Parathyroid adenoma (tissue), 2 donors: ENCODE data around the gene MBD2.

Experiments used
- H2AFZ ChIP-seq: fragments of 300-600 bp; sonication (generic); one replicate; pipeline ENCODE4 v1.7.0; 2017; ENCODE audit warnings: antibody characterized with exemption, mild to moderate bottlenecking
- H3K27ac ChIP-seq: fragments of 300-600 bp; sonication (generic); one replicate; pipeline ENCODE4 v1.7.0; 2017
- H3K27me3 ChIP-seq: fragments of 300-600 bp; sonication (generic); one replicate; pipeline ENCODE4 v1.7.0; 2017; ENCODE audit warnings: low read length; ENCODE audit not compliant: control insufficient read depth, insufficient read depth
- H3K36me3 ChIP-seq: fragments of 300-600 bp; sonication (generic); one replicate; pipeline ENCODE4 v1.7.0; 2017; ENCODE audit warnings: low read length; ENCODE audit not compliant: control insufficient read depth, insufficient read depth
- H3K4me1 ChIP-seq: fragments of 300-600 bp; sonication (generic); one replicate; pipeline ENCODE4 v1.7.0; 2017; ENCODE audit warnings: control low read depth
- H3K4me2 ChIP-seq: fragments of 300-600 bp; sonication (generic); one replicate; pipeline ENCODE4 v1.7.0; 2017; ENCODE audit warnings: low read length
- H3K4me3 ChIP-seq: fragments of 300-600 bp; sonication (generic); one replicate; pipeline ENCODE4 v1.7.0; 2017; ENCODE audit warnings: low read depth, low read length
- H3K79me2 ChIP-seq: fragments of 300-600 bp; sonication (generic); one replicate; pipeline ENCODE4 v1.7.0; 2017; ENCODE audit warnings: control low read depth
- H3K9ac ChIP-seq: fragments of 300-600 bp; sonication (generic); one replicate; pipeline ENCODE4 v1.7.0; 2017; ENCODE audit warnings: mild to moderate bottlenecking
- H3K9me3 ChIP-seq: fragments of 300-600 bp; sonication (generic); one replicate; pipeline ENCODE4 v1.7.0; 2017; ENCODE audit warnings: low read length; ENCODE audit not compliant: control insufficient read depth
- TF ChIP-seq, protein P1 (sequence below): fragments of 300-600 bp; sonication (generic); IDR thresholded peaks from one replicate; pipeline ENCODE4 v1.7.0; 2017; ENCODE audit warnings: antibody characterized with exemption, mild to moderate bottlenecking
- donor health status: primary hyperparathyroidism.

MBD2 gene, protein sequence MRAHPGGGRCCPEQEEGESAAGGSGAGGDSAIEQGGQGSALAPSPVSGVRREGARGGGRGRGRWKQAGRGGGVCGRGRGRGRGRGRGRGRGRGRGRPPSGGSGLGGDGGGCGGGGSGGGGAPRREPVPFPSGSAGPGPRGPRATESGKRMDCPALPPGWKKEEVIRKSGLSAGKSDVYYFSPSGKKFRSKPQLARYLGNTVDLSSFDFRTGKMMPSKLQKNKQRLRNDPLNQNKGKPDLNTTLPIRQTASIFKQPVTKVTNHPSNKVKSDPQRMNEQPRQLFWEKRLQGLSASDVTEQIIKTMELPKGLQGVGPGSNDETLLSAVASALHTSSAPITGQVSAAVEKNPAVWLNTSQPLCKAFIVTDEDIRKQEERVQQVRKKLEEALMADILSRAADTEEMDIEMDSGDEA

GRCh38 chr18:54224379-54225014, at the start of gene MBD2:
Gene MBD2, minus strand, starts transcription at chr18:54224669. Its CDS starts 110 bp downstream, at chr18:54224559.
- Histone ChIP-seq H3K4me1 (peaks cover 2% of the 10 kb centered on the region), H3K79me2 (peaks cover 13% of the 10 kb centered on the region), H2AFZ (peak within 1 kb of the TSS; percentile 86), H3K9ac (no peak within 1 kb of the TSS), H3K27ac (peak within 1 kb of the TSS; percentile 34), H3K36me3 (no peaks in the 10 kb centered on the region), H3K27me3 (no peaks in the 10 kb centered on the region), H3K9me3 (no peaks in the 10 kb centered on the region), H3K4me2 (peak within 1 kb of the TSS; percentile 59), H3K4me3 (peak within 1 kb of the TSS; percentile 64)
- TF ChIP-seq, protein P1, sequence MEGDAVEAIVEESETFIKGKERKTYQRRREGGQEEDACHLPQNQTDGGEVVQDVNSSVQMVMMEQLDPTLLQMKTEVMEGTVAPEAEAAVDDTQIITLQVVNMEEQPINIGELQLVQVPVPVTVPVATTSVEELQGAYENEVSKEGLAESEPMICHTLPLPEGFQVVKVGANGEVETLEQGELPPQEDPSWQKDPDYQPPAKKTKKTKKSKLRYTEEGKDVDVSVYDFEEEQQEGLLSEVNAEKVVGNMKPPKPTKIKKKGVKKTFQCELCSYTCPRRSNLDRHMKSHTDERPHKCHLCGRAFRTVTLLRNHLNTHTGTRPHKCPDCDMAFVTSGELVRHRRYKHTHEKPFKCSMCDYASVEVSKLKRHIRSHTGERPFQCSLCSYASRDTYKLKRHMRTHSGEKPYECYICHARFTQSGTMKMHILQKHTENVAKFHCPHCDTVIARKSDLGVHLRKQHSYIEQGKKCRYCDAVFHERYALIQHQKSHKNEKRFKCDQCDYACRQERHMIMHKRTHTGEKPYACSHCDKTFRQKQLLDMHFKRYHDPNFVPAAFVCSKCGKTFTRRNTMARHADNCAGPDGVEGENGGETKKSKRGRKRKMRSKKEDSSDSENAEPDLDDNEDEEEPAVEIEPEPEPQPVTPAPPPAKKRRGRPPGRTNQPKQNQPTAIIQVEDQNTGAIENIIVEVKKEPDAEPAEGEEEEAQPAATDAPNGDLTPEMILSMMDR, result peak; percentile 30

- Histone ChIP-seq H3K79me2 (no peaks in the 10 kb centered on the region), H3K27me3 (no peaks in the 10 kb centered on the region), H3K4me2 (peak overlapping the region; percentile 78), H3K27ac (peak overlapping the region; percentile 88), H3K9ac (peak overlapping the region; percentile 54), H2AFZ (peak overlapping the region; percentile 96), H3K4me1 (no peaks in the 10 kb centered on the region), H3K4me3 (peak overlapping the region; percentile 85), H3K36me3 (no peaks in the 10 kb centered on the region), H3K9me3 (no peaks in the 10 kb centered on the region)
- TF ChIP-seq, protein P1, result peak; percentile 50
These were observed 45.7 kb upstream of the MBD2 start for GRCh38 chr18:54269893-54270844.

DNA sequence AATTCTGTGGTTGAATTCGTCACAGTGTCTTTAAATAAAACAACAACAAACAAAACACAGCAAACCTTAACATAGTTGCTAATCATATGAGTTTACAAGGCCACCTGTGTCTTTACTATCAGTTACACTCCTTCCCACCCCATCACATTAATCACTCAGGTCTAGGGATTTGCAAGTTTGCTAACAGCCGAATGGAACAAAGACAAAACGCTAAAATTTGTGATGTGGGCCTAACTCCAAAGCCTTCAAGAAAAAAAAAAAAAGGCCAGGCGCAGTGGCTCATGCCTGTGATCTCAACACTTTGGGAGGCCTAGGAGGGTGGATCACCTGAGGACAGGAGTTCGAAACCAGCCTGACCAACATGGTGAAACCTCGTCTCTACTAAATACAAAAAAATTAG, 44.3 kb upstream of the MBD2 start:
- no peaks in the 10 kb centered on the region for H3K9me3 ChIP-seq
- peak overlapping the region; percentile 78 for H3K4me2 ChIP-seq
- peak overlapping the region; percentile 88 for H3K27ac ChIP-seq
- H3K9ac ChIP-seq, result no peak overlapping the region
- H3K27me3 ChIP-seq, result no peaks in the 10 kb centered on the region
- H3K4me1 ChIP-seq, result no peaks in the 10 kb centered on the region
- TF ChIP-seq, protein P1, result no peak
- peak overlapping the region; percentile 96 for H2AFZ ChIP-seq
- H3K4me3 ChIP-seq, result peak overlapping the region; percentile 85
- H3K36me3 ChIP-seq, result no peaks in the 10 kb centered on the region
- no peaks in the 10 kb centered on the region for H3K79me2 ChIP-seq

GRCh38 chr18:54267701-54268100, 43.2 kb upstream of the MBD2 start:
- TF ChIP-seq, protein P1, result no peak
- no peaks in the 10 kb centered on the region for H3K79me2 ChIP-seq
- H3K27ac ChIP-seq, result no peak overlapping the region
- no peaks in the 10 kb centered on the region for H3K36me3 ChIP-seq
- no peak overlapping the region for H3K4me2 ChIP-seq
- H3K4me3 ChIP-seq, result no peak overlapping the region
- H3K9me3 ChIP-seq, result no peaks in the 10 kb centered on the region
- H3K27me3 ChIP-seq, result no peaks in the 10 kb centered on the region
- no peak overlapping the region for H3K9ac ChIP-seq
- no peaks in the 10 kb centered on the region for H3K4me1 ChIP-seq
- no peak overlapping the region for H2AFZ ChIP-seq
